ENCODE measurements around the gene PITPNM1. TPM values are rescaled to one million over a fixed set of nuclear protein-coding genes. Genes with fewer than 3 reads are reported as not detected.
A peak's percentile ranks its signal among the peaks of the same experiment; 100 is the strongest.

The PITPNM1 gene
- total and polyA plus RNA-seq, 2 experiments from 2014 or later: 10.8 to 30.7 TPM

DNA sequence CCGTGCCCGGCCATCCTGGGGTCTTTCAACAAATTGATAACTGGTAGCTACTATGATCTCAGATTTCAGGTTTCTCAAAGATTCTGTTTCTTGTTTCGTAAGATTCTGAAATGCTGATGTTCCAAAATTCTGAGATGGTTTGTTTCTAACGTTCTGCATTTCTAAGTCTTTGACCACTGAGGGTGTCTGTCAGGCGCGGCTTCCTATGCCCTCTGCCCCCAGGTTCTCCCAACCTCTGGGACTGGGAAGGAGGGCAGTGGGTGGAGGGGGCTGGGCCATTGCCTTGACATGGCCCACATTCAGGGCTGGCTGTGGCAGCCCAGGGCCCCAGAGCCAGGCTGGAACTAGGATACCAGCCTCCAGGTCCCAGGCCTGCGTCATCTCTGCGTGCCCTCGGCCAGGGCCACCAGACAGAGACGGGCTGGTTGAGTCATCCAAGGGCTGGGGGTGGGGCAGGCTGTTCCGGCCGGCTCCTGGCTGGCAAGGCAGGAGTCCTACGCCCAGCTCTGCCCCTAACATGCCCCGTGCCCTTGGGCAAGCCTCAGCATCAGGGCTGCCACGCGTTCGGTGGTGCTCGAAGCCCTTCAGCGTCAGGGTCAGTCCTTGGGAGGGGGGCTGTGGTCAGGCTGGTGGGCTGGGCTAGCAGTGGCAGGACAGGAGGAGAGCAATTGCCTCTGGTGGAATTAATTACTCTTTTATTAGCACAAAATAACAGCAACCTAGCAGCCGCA is 41.3 kb downstream of the PITPNM1 start:
- no peaks in the 10 kb centered on the region for H3K9me2 ChIP-seq (ENCODE audit: insufficient read depth)
- peak overlapping the region; percentile 70 for H3K4me3 ChIP-seq
- no peaks in the 10 kb centered on the region for H3F3A ChIP-seq (ENCODE audit: insufficient read depth)
- peak overlapping the region; percentile 40 for H3K9ac ChIP-seq
- WGBS, 2 experiments (ENCODE audit: low coverage in 1 of 2, low lambda C conversion rate in 2 of 2, missing lambda C conversion rate in 2 of 2): 83 to 90% methylated on average over 20 of the region's 20 CpGs
- no peaks in the 10 kb centered on the region for H3K9me3 ChIP-seq (ENCODE audit: low read depth)
- H3K4me1 ChIP-seq (ENCODE audit: insufficient read depth): no peaks in the 10 kb centered on the region
- H3K36me3 ChIP-seq (ENCODE audit: low read depth): no peaks in the 10 kb centered on the region
- peak; percentile 49 for DNase-seq
- in situ Hi-C loops (cut with MboI): no loop called here
- H3K79me2 ChIP-seq (ENCODE audit: insufficient read depth): peaks cover 23% of the 10 kb centered on the region; the same call in 1 of the 2 replicates
- no peaks in the 10 kb centered on the region for H3K27me3 ChIP-seq (replicated peaks; ENCODE audit: insufficient read depth)
- H3K27ac ChIP-seq: no peak overlapping the region
- H3K4me2 ChIP-seq (ENCODE audit: unreplicated experiment): peak overlapping the region; percentile 50
- peak overlapping the region; percentile 77 for H2AFZ ChIP-seq
- H4K20me1 ChIP-seq (ENCODE audit: insufficient read depth): no peaks in the 10 kb centered on the region
- TF ChIP-seq EZH2 (IDR thresholded peaks at IDR 0.05; ENCODE audit: insufficient read depth, poor library complexity, severe bottlenecking) (no peak), EZH2phosphoT487 (IDR thresholded peaks at IDR 0.05; ENCODE audit: insufficient read depth, low read depth) (no peak)

- Histone ChIP-seq H3F3A (ENCODE audit: insufficient read depth) (no peaks in the 10 kb centered on the region), H3K4me3 (no peak overlapping the region), H3K9me2 (ENCODE audit: insufficient read depth) (no peaks in the 10 kb centered on the region), H2AFZ (no peak overlapping the region), H4K20me1 (ENCODE audit: insufficient read depth) (no peaks in the 10 kb centered on the region), H3K9ac (no peak overlapping the region), H3K36me3 (ENCODE audit: low read depth) (no peaks in the 10 kb centered on the region), H3K4me1 (ENCODE audit: insufficient read depth) (no peaks in the 10 kb centered on the region), H3K9me3 (ENCODE audit: low read depth) (no peaks in the 10 kb centered on the region), H3K27me3 (replicated peaks; ENCODE audit: insufficient read depth) (no peaks in the 10 kb centered on the region), H3K4me2 (ENCODE audit: unreplicated experiment) (no peak overlapping the region), H3K79me2 (ENCODE audit: insufficient read depth) (peaks cover 19% of the 10 kb centered on the region; the same call in 1 of the 2 replicates), H3K27ac (no peak overlapping the region)
- no peak for TF ChIP-seq EZH2phosphoT487 (IDR thresholded peaks at IDR 0.05; ENCODE audit: insufficient read depth, low read depth)
- no peak for TF ChIP-seq EZH2 (IDR thresholded peaks at IDR 0.05; ENCODE audit: insufficient read depth, poor library complexity, severe bottlenecking)
- in situ Hi-C loops (cut with MboI): no loop called here
- DNase-seq: no peak
- WGBS, 2 experiments (ENCODE audit: low coverage in 1 of 2, low lambda C conversion rate in 2 of 2, missing lambda C conversion rate in 2 of 2): 91 to 93% methylated on average over 10 of the region's 10 CpGs
Measured at GRCh38 chr11:67463186-67463585, 42.0 kb downstream of the PITPNM1 start.

GRCh38 chr11:67458266-67458665 is 46.9 kb downstream of the PITPNM1 start:
- Histone ChIP-seq H2AFZ (no peak overlapping the region), H3K79me2 (ENCODE audit: insufficient read depth) (no peaks in the 10 kb centered on the region), H3K27me3 (replicated peaks; ENCODE audit: insufficient read depth) (no peaks in the 10 kb centered on the region), H3K36me3 (ENCODE audit: low read depth) (no peaks in the 10 kb centered on the region), H3F3A (ENCODE audit: insufficient read depth) (no peaks in the 10 kb centered on the region), H3K9me2 (ENCODE audit: insufficient read depth) (no peaks in the 10 kb centered on the region), H3K4me3 (no peak overlapping the region), H3K9ac (no peak overlapping the region), H3K4me2 (ENCODE audit: unreplicated experiment) (no peak overlapping the region), H4K20me1 (ENCODE audit: insufficient read depth) (no peaks in the 10 kb centered on the region), H3K27ac (no peak overlapping the region), H3K9me3 (ENCODE audit: low read depth) (no peaks in the 10 kb centered on the region), H3K4me1 (ENCODE audit: insufficient read depth) (no peaks in the 10 kb centered on the region)
- in situ Hi-C loops (cut with MboI): no loop called here
- WGBS, 2 experiments (ENCODE audit: low coverage in 1 of 2, low lambda C conversion rate in 2 of 2, missing lambda C conversion rate in 2 of 2): 69 to 82% methylated on average over 19 of the region's 19 CpGs
- TF ChIP-seq EZH2 (IDR thresholded peaks at IDR 0.05; ENCODE audit: insufficient read depth, poor library complexity, severe bottlenecking) (no peak), EZH2phosphoT487 (IDR thresholded peaks at IDR 0.05; ENCODE audit: insufficient read depth, low read depth) (no peak)
- no peak for DNase-seq

GRCh38 chr11:67457453-67457852 is 47.7 kb downstream of the PITPNM1 start:
- TF ChIP-seq EZH2 (IDR thresholded peaks at IDR 0.05; ENCODE audit: insufficient read depth, poor library complexity, severe bottlenecking): no peak
- no peak for TF ChIP-seq EZH2phosphoT487 (IDR thresholded peaks at IDR 0.05; ENCODE audit: insufficient read depth, low read depth)
- Histone ChIP-seq H3K79me2 (ENCODE audit: insufficient read depth) (no peaks in the 10 kb centered on the region), H3K27me3 (replicated peaks; ENCODE audit: insufficient read depth) (no peaks in the 10 kb centered on the region), H2AFZ (no peak overlapping the region), H4K20me1 (ENCODE audit: insufficient read depth) (no peaks in the 10 kb centered on the region), H3K4me2 (ENCODE audit: unreplicated experiment) (no peak overlapping the region), H3K36me3 (ENCODE audit: low read depth) (no peaks in the 10 kb centered on the region), H3K9ac (no peak overlapping the region), H3F3A (ENCODE audit: insufficient read depth) (no peaks in the 10 kb centered on the region), H3K9me3 (ENCODE audit: low read depth) (no peaks in the 10 kb centered on the region), H3K4me1 (ENCODE audit: insufficient read depth) (no peaks in the 10 kb centered on the region), H3K9me2 (ENCODE audit: insufficient read depth) (no peaks in the 10 kb centered on the region), H3K4me3 (no peak overlapping the region), H3K27ac (no peak overlapping the region)
- in situ Hi-C loops (cut with MboI): no loop called here
- no peak for DNase-seq
- WGBS, 2 experiments (ENCODE audit: low coverage in 1 of 2, low lambda C conversion rate in 2 of 2, missing lambda C conversion rate in 2 of 2): 81 to 82% methylated on average over 11 to 12 of the region's 12 CpGs
